ENCODE data around the gene SEC16B. TPM values are rescaled to one million over a fixed set of nuclear protein-coding genes. Genes with fewer than 3 reads are reported as not detected.

Gene SEC16B
- total and polyA plus RNA-seq, 2 of the 8 experiments (the other 6 are each of a cell fraction or from before 2014, with no cell fraction given) = 0.56 to 0.94 TPM

GRCh38 chr1:178010674-178011464 lies 41.0 kb upstream of the SEC16B start:
- H2AK5ac ChIP-seq (ENCODE audit: low read depth, low read length) = no peak overlapping the region
- no peaks in the 10 kb centered on the region for H3K9me3 ChIP-seq (ENCODE audit: insufficient read depth in 2 of 2, low read depth in 1 of 2, low read length in 1 of 2)
- no peak overlapping the region for H3K23ac ChIP-seq (ENCODE audit: insufficient read length)
- no peak overlapping the region for H4K91ac ChIP-seq (replicated peaks; ENCODE audit: insufficient read length, low read length)
- H2BK120ac ChIP-seq (replicated peaks; ENCODE audit: low read depth, low read length) = no peak overlapping the region
- POLR2A ChIA-PET (ENCODE audit: partially characterized antibody) = no interaction called here
- H2BK15ac ChIP-seq (ENCODE audit: low read length) = no peak overlapping the region
- CTCF ChIA-PET (ENCODE audit: partially characterized antibody) = interaction anchor here (0.9 to 1.8 kb wide), 2 partner anchors 21 to 27 kb away, joined by 3 to 7 read pairs; no protein-coding TSS in a partner anchor
- no peaks in the 10 kb centered on the region for H3K79me2 ChIP-seq (ENCODE audit: control insufficient read depth in 1 of 2, insufficient read depth in 2 of 2, low read length in 2 of 2)
- H4K8ac ChIP-seq (ENCODE audit: extremely low read depth, insufficient read depth, low read length) = no peak overlapping the region
- no peak overlapping the region for H3K9ac ChIP-seq (replicated peaks in 1 of 4; ENCODE audit: extremely low read depth in 1 of 4, low read depth in 3 of 4, low read length in 3 of 4)
- no peak overlapping the region for H2BK20ac ChIP-seq (ENCODE audit: low read length)
- no peak overlapping the region for H3K18ac ChIP-seq (ENCODE audit: extremely low read depth, low read length)
- H4K5ac ChIP-seq (ENCODE audit: insufficient read length, low read depth, low read length) = no peak overlapping the region
- H3K27ac ChIP-seq (ENCODE audit: low read depth, low read length) = no peak overlapping the region
- FAIRE-seq = no peak
- H3K4ac ChIP-seq (replicated peaks; ENCODE audit: insufficient read length, low read depth, low read length) = no peak overlapping the region
- H3K23me2 ChIP-seq (ENCODE audit: low read depth, low read length) = no peaks in the 10 kb centered on the region
- no peak for DNase-seq (ENCODE audit: low read depth in 1 of 2, low spot score in 2 of 2)
- H2AFZ ChIP-seq (ENCODE audit: low read length) = no peak overlapping the region
- no peak overlapping the region for H2BK5ac ChIP-seq (ENCODE audit: low read depth, low read length)
- WGBS, 2 experiments (ENCODE audit: extremely low coverage in 1 of 2, insufficient coverage in 1 of 2, insufficient read length in 1 of 2, insufficient replicate concordance in 2 of 2, low coverage in 1 of 2, low lambda C conversion rate in 2 of 2, missing lambda C conversion rate in 1 of 2) = 83% methylated on average over 10 of the region's 10 CpGs; no CpG with 5 or more reads in 1 of the 2 experiments
- H3K4me3 ChIP-seq (ENCODE audit: extremely low read depth in 1 of 4, insufficient read depth in 2 of 4, low read depth in 3 of 4, low read length in 4 of 4) = no peak overlapping the region
- H3K27me3 ChIP-seq (replicated peaks in 1 of 4; ENCODE audit: control insufficient read depth in 3 of 4, extremely low read depth in 1 of 4, insufficient read depth in 3 of 4, low read length in 3 of 4) = no peaks in the 10 kb centered on the region
- no peak overlapping the region for H3K4me2 ChIP-seq (ENCODE audit: insufficient read depth in 1 of 2, low read depth in 2 of 2, low read length in 2 of 2)
- TF ChIP-seq CHD1 (IDR thresholded peaks at IDR 0.05; ENCODE audit: low read depth, low read length) (no peak), SUZ12 (IDR thresholded peaks at IDR 0.05; ENCODE audit: low read length) (no peak), ZNF274 (IDR thresholded peaks at IDR 0.05; ENCODE audit: borderline replicate concordance, extremely low read depth, low read length) (no peak), TEAD4 (IDR thresholded peaks at IDR 0.05; ENCODE audit: low read depth, low read length) (no peak), POLR2AphosphoS5 (IDR thresholded peaks at IDR 0.05; ENCODE audit: low read depth, low read length) (no peak)
- no peaks in the 10 kb centered on the region for H3K79me1 ChIP-seq (ENCODE audit: low read depth, low read length)
- H3K36me3 ChIP-seq (ENCODE audit: control insufficient read depth in 2 of 4, insufficient read depth in 4 of 4, low read length in 3 of 4) = no peaks in the 10 kb centered on the region
- H3K4me1 ChIP-seq (replicated peaks in 1 of 4; ENCODE audit: control insufficient read depth in 3 of 4, insufficient read depth in 4 of 4, low read length in 3 of 4) = no peaks in the 10 kb centered on the region; a peak in 1 of 7 replicates
- H4K20me1 ChIP-seq (replicated peaks in 1 of 2; ENCODE audit: control insufficient read depth in 1 of 2, insufficient read depth in 2 of 2, low read length in 2 of 2) = no peaks in the 10 kb centered on the region
- H3K56ac ChIP-seq (replicated peaks; ENCODE audit: insufficient read length, low read depth, low read length) = no peak overlapping the region
- no peak overlapping the region for H2BK12ac ChIP-seq (ENCODE audit: low read depth, low read length)
- no peak overlapping the region for H3K14ac ChIP-seq (ENCODE audit: insufficient read length)

All from H1 (cell line).